ENCODE data around the gene LARGE1.

- TF ChIP-seq POLR2A (IDR thresholded peaks at IDR 0.05; ENCODE audit: borderline replicate concordance, extremely low read depth, insufficient read depth, insufficient read length) (no peak), TCF7L2 (IDR thresholded peaks at IDR 0.05; ENCODE audit: borderline replicate concordance, extremely low read depth, insufficient read depth, insufficient read length) (no peak), CEBPB (IDR thresholded peaks at IDR 0.05; ENCODE audit: low read depth) (no peak), MAX (IDR thresholded peaks at IDR 0.05) (no peak)
- TF ChIP-seq, protein P1, sequence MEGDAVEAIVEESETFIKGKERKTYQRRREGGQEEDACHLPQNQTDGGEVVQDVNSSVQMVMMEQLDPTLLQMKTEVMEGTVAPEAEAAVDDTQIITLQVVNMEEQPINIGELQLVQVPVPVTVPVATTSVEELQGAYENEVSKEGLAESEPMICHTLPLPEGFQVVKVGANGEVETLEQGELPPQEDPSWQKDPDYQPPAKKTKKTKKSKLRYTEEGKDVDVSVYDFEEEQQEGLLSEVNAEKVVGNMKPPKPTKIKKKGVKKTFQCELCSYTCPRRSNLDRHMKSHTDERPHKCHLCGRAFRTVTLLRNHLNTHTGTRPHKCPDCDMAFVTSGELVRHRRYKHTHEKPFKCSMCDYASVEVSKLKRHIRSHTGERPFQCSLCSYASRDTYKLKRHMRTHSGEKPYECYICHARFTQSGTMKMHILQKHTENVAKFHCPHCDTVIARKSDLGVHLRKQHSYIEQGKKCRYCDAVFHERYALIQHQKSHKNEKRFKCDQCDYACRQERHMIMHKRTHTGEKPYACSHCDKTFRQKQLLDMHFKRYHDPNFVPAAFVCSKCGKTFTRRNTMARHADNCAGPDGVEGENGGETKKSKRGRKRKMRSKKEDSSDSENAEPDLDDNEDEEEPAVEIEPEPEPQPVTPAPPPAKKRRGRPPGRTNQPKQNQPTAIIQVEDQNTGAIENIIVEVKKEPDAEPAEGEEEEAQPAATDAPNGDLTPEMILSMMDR (IDR thresholded peaks at IDR 0.05 in 2 of 3, conservative IDR thresholded peaks at IDR 0.05 in 1 of 3; ENCODE audit: borderline replicate concordance in 1 of 3, insufficient read depth in 1 of 3, low read depth in 2 of 3, low read length in 2 of 3): no peak
Measured at GRCh38 chr22:33600595-33600994, 319.7 kb downstream of the LARGE1 start.
